DND-41 (cell line): ENCODE data around the gene SEC14L5.
A peak's percentile ranks its signal among the peaks of the same experiment; 100 is the strongest.

Experiments
- ATAC-seq: fragments of 200-7000 bp; cut with Tn5 transposase; 3 replicates; pipeline ENCODE4 v1.9.1; 2021; ENCODE audit warnings: low read depth; ENCODE audit not compliant: insufficient read depth
- DNase-seq: peaks from one replicate; pipeline ENCODE4 v3.0.0-alpha.2; 2020
- H2AFZ ChIP-seq: 2 replicates; pipeline ENCODE4 v1.6.0; 2012; ENCODE audit warnings: low read depth, low read length
- H3K27ac ChIP-seq: 2 replicates; pipeline ENCODE4 v1.5.1; 2012; ENCODE audit warnings: low read length, inconsistent platforms
- H3K27me3 ChIP-seq: fragments of 200-600 bp; sonication (generic); 2 replicates; pipeline ENCODE4 v1.6.0; 2012; ENCODE audit warnings: low read length, mild to moderate bottlenecking, inconsistent platforms; ENCODE audit not compliant: insufficient read depth, poor library complexity
- H3K36me3 ChIP-seq: 2 replicates; pipeline ENCODE4 v1.5.1; 2012; ENCODE audit warnings: low read length, inconsistent platforms; ENCODE audit not compliant: insufficient read depth
- H3K4me1 ChIP-seq: 2 replicates; pipeline ENCODE4 v1.5.1; 2012; ENCODE audit warnings: mild to moderate bottlenecking, low read length; ENCODE audit not compliant: insufficient read depth
- H3K4me2 ChIP-seq: 2 replicates; pipeline ENCODE4 v1.6.0; 2012; ENCODE audit warnings: mild to moderate bottlenecking, moderate library complexity, low read length, inconsistent platforms; ENCODE audit not compliant: insufficient read depth
- H3K4me3 ChIP-seq, 2 experiments: fragments of 200-600 bp in 1 of 2; shearing (Covaris generic) in 1 of 2; 2 replicates each; pipeline ENCODE4 v1.5.1; 2012 to 2016; ENCODE audit warnings: inconsistent platforms in 2 of 2, low read length in 2 of 2, mild to moderate bottlenecking in 2 of 2, low read depth in 1 of 2, moderate library complexity in 1 of 2
- H3K79me2 ChIP-seq: 2 replicates; pipeline ENCODE4 v1.6.0; 2012; ENCODE audit warnings: low read length, inconsistent platforms; ENCODE audit not compliant: insufficient read depth
- H3K9ac ChIP-seq: 2 replicates; pipeline ENCODE4 v1.6.0; 2012; ENCODE audit warnings: low read depth, mild to moderate bottlenecking, inconsistent platforms, low read length, moderate library complexity
- H3K9me3 ChIP-seq: 2 replicates; pipeline ENCODE4 v1.5.1; 2012; ENCODE audit warnings: low read length, moderate library complexity, mild to moderate bottlenecking, inconsistent platforms; ENCODE audit not compliant: insufficient read depth, severe bottlenecking
- H4K20me1 ChIP-seq: 2 replicates; pipeline ENCODE4 v1.6.0; 2012; ENCODE audit warnings: low read length; ENCODE audit not compliant: insufficient read depth
- EZH2 ChIP-seq: IDR thresholded peaks from 3 replicates; pipeline ENCODE4 v1.6.1; 2012; ENCODE audit warnings: borderline replicate concordance, low read depth, mild to moderate bottlenecking, moderate library complexity, low read length, inconsistent platforms; ENCODE audit not compliant: severe bottlenecking
- TF ChIP-seq, protein P1 (sequence below): IDR thresholded peaks from 2 replicates; pipeline ENCODE4 v1.5.1; 2012; ENCODE audit warnings: borderline replicate concordance, low read length, moderate library complexity, mild to moderate bottlenecking; ENCODE audit not compliant: poor library complexity, severe bottlenecking; ENCODE audit errors: extremely low read depth

The SEC14L5 gene

DNA sequence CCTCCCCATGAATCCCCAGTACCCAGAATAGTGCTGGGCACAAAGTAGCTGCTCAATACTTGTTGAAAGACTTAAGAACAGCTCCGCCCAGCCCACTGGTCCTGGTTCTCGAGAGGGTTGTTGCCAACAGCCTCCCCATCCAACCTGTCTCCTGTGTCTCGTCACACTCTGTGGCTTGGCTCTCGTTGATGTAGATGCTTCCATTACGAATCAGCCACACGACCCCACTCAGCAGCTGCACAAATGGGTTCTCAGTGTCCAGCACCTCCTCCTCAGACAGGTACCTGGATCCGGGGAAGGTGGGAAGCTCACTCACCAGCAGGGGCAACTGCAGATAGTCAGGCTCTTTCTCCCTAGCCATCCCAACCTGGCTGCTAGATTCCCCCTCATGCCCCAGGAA, 73.5 kb downstream of the SEC14L5 start:
- DNase-seq, result no peak
- H4K20me1 ChIP-seq, result no peaks in the 10 kb centered on the region
- no peak overlapping the region for H3K4me3 ChIP-seq
- H3K4me1 ChIP-seq, result peaks cover 25% of the 10 kb centered on the region
- H3K79me2 ChIP-seq, result no peaks in the 10 kb centered on the region
- H3K9ac ChIP-seq, result no peak overlapping the region
- no peak overlapping the region for H3K4me2 ChIP-seq
- no peaks in the 10 kb centered on the region for H3K9me3 ChIP-seq
- no peak overlapping the region for H3K27ac ChIP-seq
- no peaks in the 10 kb centered on the region for H3K27me3 ChIP-seq
- ATAC-seq, result no peak
- H2AFZ ChIP-seq, result no peak overlapping the region
- no peak for TF ChIP-seq EZH2
- H3K36me3 ChIP-seq, result no peaks in the 10 kb centered on the region

- H3K4me1 ChIP-seq, result peaks cover 25% of the 10 kb centered on the region
- no peak for DNase-seq
- H3K4me2 ChIP-seq, result peak overlapping the region; percentile 85
- ATAC-seq, result no peak
- peak overlapping the region; percentile 94 for H2AFZ ChIP-seq
- TF ChIP-seq, protein P1, sequence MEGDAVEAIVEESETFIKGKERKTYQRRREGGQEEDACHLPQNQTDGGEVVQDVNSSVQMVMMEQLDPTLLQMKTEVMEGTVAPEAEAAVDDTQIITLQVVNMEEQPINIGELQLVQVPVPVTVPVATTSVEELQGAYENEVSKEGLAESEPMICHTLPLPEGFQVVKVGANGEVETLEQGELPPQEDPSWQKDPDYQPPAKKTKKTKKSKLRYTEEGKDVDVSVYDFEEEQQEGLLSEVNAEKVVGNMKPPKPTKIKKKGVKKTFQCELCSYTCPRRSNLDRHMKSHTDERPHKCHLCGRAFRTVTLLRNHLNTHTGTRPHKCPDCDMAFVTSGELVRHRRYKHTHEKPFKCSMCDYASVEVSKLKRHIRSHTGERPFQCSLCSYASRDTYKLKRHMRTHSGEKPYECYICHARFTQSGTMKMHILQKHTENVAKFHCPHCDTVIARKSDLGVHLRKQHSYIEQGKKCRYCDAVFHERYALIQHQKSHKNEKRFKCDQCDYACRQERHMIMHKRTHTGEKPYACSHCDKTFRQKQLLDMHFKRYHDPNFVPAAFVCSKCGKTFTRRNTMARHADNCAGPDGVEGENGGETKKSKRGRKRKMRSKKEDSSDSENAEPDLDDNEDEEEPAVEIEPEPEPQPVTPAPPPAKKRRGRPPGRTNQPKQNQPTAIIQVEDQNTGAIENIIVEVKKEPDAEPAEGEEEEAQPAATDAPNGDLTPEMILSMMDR, result no peak
- no peak for TF ChIP-seq EZH2
- H3K36me3 ChIP-seq, result no peaks in the 10 kb centered on the region
- no peaks in the 10 kb centered on the region for H3K79me2 ChIP-seq
- H3K9ac ChIP-seq, result 0 out of 2 replicates have a peak overlapping the region, but pooled peaks have one; percentile 67
- H3K27ac ChIP-seq, result no peak overlapping the region
- H3K27me3 ChIP-seq, result no peaks in the 10 kb centered on the region
- peak overlapping the region in 1 of 2 experiments; percentile 70; a peak in 2 of 4 replicates for H3K4me3 ChIP-seq
- no peaks in the 10 kb centered on the region for H3K9me3 ChIP-seq
- no peaks in the 10 kb centered on the region for H4K20me1 ChIP-seq
These were observed 74.6 kb downstream of the SEC14L5 start for GRCh38 chr16:5032748-5033167.

- peak within 1 kb of the TSS; percentile 58 for H3K27ac ChIP-seq
- peak within 1 kb of the TSS; percentile 94 for H2AFZ ChIP-seq
- ATAC-seq, result peak; percentile 94
These were observed 75.4 kb downstream of the SEC14L5 start, which contains the start of gene NAGPA for GRCh38 chr16:5033256-5034166. Gene NAGPA, minus strand, starts transcription at chr16:5033935. Its CDS starts 21 bp downstream, at chr16:5033914.

More at GRCh38 chr16:5033256-5034166, 75.4 kb downstream of the SEC14L5 start, which contains the start of gene NAGPA:
- H3K9me3 ChIP-seq, result no peaks in the 10 kb centered on the region
- H3K4me1 ChIP-seq, result peaks cover 25% of the 10 kb centered on the region
- peak within 1 kb of the TSS; percentile 43 to 70; a peak in 3 of 4 replicates for H3K4me3 ChIP-seq
- peak; percentile 82 for DNase-seq
- H3K27me3 ChIP-seq, result no peaks in the 10 kb centered on the region
- H3K36me3 ChIP-seq, result no peaks in the 10 kb centered on the region
- H3K4me2 ChIP-seq, result peak within 1 kb of the TSS; percentile 85
- no peaks in the 10 kb centered on the region for H4K20me1 ChIP-seq
- H3K79me2 ChIP-seq, result no peaks in the 10 kb centered on the region
- TF ChIP-seq EZH2, result no peak
- TF ChIP-seq, protein P1, result no peak
- peak within 1 kb of the TSS; percentile 67 for H3K9ac ChIP-seq
